A673 (cell line): ENCODE data around the gene GGNBP2.

Source experiments
- CTCF ChIP-seq: fragments of 300-800, 200-600 bp; sonication (generic); conservative IDR thresholded peaks from 2 replicates; pipeline ENCODE4 v1.5.1; 2017; ENCODE audit warnings: low read depth, mild to moderate bottlenecking, antibody characterized with exemption, low read length, moderate library complexity, mixed read lengths
- EZH2 ChIP-seq: fragments of 200-600 bp; sonication (generic); IDR thresholded peaks from 2 replicates; pipeline ENCODE4 v1.6.1; 2017; ENCODE audit warnings: borderline replicate concordance, low read depth, mild to moderate bottlenecking, mixed read lengths, antibody characterized with exemption, low read length; ENCODE audit not compliant: poor library complexity, severe bottlenecking

- TF ChIP-seq EZH2 (no peak), CTCF (no peak)
These were observed 19.6 kb upstream of the GGNBP2 start for GRCh38 chr17:36525113-36525512.
